ENCODE data around the gene GNPTG.

GNPTG gene

DNA sequence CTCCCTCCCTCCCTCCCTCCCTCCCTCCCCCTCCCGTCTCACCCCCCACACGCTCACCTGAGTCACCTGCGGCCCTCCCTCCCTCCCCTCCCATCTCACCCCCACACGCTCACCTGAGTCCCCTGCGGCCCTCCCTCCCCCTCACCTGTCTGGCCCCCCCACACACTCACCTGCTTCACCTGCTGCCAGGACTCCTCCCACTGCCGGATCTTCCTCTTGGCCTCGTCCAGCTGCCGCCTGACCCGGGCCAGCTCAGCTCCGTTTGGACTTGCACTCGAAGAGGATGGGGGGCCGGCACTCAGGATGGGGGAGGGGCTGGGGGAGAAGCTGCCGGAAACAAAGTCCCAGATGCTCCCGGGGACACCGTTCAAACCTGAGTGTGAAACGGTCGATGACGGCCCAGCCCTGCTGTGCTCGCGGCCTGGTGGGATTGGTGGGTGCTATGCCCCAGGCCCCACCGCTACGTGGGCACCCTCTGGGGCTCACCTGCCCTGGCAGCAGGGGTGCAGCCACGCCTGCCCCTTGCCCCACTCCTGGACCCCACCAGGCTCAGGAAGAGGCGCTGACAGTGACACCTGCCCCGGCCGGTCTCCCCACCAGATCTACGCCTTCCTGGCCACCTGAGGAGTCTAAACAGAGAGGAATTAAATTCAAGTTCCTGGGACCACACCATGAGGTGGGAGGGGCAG is 15.9 kb downstream of the GNPTG start:
- TF ChIP-seq, protein P1, sequence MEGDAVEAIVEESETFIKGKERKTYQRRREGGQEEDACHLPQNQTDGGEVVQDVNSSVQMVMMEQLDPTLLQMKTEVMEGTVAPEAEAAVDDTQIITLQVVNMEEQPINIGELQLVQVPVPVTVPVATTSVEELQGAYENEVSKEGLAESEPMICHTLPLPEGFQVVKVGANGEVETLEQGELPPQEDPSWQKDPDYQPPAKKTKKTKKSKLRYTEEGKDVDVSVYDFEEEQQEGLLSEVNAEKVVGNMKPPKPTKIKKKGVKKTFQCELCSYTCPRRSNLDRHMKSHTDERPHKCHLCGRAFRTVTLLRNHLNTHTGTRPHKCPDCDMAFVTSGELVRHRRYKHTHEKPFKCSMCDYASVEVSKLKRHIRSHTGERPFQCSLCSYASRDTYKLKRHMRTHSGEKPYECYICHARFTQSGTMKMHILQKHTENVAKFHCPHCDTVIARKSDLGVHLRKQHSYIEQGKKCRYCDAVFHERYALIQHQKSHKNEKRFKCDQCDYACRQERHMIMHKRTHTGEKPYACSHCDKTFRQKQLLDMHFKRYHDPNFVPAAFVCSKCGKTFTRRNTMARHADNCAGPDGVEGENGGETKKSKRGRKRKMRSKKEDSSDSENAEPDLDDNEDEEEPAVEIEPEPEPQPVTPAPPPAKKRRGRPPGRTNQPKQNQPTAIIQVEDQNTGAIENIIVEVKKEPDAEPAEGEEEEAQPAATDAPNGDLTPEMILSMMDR (IDR thresholded peaks at IDR 0.05): no peak
- TF ChIP-seq ZFX (IDR thresholded peaks at IDR 0.05; ENCODE audit: borderline replicate concordance): no peak
- no peak overlapping the region for H3K27ac ChIP-seq

DNA sequence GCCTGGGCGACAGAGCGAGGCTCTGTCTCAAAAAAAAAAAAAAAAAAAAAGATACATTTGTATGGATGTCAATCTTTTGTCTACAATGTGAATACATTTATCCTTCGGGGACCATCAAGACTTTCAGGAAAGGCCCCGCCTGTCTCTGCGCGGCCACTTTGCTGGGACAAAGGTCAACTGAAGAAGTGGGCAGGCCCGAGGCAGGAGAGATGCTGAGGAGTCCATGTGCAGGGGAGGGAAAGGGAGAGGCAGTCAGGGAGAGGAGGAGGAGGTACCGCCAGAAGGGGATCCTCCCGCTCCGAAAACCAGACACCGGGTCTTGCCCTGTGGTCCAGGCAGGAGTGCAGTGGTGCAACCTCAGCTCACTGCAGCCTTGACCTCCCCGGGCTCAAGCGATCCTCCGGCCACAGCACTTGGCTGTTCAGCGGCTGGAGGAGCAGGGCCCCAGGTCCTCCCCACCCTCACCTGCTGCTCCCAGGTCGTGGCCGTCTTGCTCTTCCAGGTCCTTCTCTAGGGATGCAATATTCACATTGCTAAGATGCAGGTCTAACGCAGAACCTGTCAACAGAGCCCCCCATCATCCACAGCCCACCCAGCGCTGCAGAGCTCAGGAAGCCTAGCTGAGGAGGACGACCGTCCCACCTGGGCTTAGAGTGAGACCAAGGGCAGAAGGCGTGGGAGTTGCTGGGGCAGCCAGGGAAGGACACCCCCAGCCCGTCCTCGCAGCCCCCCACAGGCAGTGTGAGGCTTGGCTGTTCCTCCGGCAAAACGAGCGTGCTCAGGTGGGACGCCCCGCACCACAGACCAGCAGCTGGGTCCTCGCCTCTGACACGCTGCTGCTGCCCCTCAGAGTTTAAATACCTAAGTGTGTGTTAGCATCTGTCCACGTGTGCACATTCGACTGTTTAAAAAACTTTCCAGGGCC is 19.6 kb downstream of the GNPTG start:
- TF ChIP-seq, protein P1 (IDR thresholded peaks at IDR 0.05): no peak
- no peak for TF ChIP-seq ZFX (IDR thresholded peaks at IDR 0.05; ENCODE audit: borderline replicate concordance)
- no peak overlapping the region for H3K27ac ChIP-seq

DNA sequence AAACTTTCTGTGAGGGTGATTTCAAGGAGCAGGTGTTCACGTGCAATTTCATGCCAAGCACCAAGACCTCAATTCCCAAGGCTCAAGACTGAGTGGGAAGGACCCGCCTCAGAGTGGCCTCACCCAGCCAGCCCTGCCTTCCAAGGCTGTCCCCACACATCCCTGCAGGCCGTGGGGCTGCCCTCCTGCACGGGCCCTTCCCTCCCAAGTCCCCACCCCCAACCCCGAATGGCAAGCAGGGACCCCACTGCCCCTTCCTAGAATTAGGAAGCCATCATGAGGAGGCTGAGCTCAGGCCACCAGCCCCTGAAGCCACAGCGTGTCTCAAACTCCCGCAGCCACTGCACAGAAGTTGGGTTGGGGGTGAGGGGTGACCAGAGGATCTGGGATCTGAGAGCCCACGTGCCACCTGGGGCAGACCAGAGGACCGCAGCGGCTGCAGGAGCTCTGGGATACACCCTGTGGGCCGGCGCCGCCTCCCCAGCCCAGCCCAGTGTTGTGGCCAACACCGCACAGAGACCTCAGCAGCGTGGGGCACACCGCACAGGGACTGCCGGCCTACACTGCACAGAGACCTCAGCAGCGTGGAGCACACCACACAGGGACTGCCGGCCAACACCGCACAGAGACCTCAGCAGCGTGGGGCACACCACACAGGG is 20.7 kb downstream of the GNPTG start:
- no peak for TF ChIP-seq ZFX (IDR thresholded peaks at IDR 0.05; ENCODE audit: borderline replicate concordance)
- TF ChIP-seq, protein P1 (IDR thresholded peaks at IDR 0.05): no peak
- no peak overlapping the region for H3K27ac ChIP-seq

DNA sequence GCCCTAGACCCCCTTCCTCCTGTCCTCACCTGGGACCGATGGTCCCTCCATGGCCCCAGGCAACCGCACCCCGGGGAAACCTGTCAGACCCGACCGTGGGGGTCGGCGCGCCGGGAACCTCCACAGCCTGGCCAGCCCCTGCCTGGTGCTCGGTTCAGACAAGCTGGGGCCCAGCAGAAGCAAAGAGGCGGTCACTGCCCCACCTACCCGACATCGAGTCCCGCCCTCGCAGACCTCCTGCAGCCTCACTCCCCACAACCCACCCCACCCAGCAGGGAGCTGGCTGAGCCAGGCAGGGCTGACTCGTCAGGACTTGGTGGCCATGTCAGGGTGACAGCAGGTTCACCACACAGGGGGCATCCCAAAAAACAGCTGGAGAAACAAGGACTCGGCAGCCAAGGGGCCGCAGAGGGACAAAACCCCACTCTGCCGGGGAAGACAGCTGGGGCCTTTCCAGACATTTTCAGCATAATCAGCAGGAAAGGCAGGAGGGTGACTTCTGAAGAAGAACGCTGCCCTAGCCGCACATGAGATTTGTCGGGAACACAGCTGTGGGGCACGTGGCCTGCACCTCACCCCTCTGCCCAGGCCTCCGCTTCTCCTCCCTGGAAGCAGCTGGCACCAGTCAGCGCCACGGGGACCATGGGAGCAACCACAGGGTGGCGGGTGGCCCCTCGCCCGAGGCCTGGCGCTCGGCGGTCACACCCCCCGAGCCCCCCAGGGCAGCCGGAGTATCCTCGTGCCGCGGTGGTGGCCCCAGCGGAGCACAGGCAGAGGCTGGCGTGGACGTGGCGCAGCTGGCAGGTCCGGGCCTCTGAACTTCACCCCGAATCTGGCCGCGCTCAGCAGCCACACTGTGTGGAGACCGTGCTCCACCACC is 22.9 kb downstream of the GNPTG start:
- H3K27ac ChIP-seq: no peak overlapping the region
- TF ChIP-seq ZFX (IDR thresholded peaks at IDR 0.05; ENCODE audit: borderline replicate concordance): no peak
- TF ChIP-seq, protein P1 (IDR thresholded peaks at IDR 0.05): no peak

DNA sequence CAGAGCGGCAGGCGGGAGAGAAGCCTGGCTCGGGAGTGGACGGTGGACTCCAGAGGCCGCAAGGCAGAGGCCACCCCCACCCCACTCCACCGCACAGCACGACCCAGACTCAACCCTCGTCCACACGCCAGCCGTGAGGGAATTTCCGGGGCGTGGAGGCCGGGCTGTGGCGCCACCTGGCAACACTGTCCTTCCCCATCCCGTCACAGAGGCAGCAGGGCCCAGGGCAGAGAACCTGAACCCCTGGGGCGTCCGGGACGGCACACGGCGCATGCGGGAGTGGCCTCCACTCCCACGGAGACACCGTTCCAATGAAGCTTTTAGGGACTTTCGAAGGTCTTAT is 23.5 kb downstream of the GNPTG start:
- no peak overlapping the region for H3K27ac ChIP-seq
- TF ChIP-seq, protein P1 (IDR thresholded peaks at IDR 0.05): no peak
- TF ChIP-seq ZFX (IDR thresholded peaks at IDR 0.05; ENCODE audit: borderline replicate concordance): no peak

DNA sequence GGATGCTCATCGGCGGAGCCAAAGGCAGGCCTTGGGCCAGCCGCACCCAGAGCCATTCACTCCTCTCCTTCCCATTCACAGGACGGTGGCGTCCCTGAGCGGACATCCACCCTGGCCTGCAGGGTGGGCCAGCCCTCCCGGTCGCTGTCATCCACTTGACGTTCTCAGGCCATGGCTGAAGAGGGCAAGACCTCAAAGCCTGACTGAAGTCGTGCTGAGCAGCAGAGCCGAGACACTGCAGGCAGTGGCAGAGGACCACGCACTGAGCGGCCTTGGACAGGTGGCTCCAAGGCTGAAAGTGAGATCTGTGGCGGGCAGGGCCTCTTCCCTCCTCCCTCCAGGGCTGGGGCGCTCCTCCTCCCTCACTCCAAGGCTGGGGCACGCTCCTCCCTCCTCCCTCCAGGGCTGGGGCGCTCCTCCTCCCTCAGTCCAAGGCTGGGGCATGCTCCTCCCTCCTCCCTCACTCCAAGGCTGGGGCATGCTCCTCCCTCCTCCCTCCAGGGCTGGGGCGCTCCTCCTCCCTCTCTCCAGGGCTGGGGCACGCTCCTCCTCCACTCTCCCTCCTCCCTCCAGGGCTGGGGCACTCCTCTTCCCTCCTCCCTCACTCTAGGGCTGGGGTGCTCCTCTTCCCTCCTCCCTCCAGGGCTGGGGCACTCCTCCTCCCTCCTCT is 24.1 kb downstream of the GNPTG start:
- no peak overlapping the region for H3K27ac ChIP-seq
- TF ChIP-seq, protein P1 (IDR thresholded peaks at IDR 0.05): no peak
- TF ChIP-seq ZFX (IDR thresholded peaks at IDR 0.05; ENCODE audit: borderline replicate concordance): no peak
